ENCODE data around the gene PKIG.
"Not testable (repeated sequence)": the region's sequence is repeated elsewhere in the genome, so short reads cannot be mapped to it uniquely, and the experiment has no call there.

PKIG gene

GRCh38 chr20:44583157-44583556 is 778 bp downstream of the PKIG start:
- ChIA-PET CTCF (interaction anchor here (0.5 to 0.6 kb wide), 2 partner anchors 11 to 35 kb away, joined by 3 to 4 read pairs; no protein-coding TSS in a partner anchor), POLR2A (interaction anchor here (0.8 kb wide), 1 partner anchor 15 kb away, joined by 3 read pairs; no protein-coding TSS in a partner anchor)
- DNase-seq (ENCODE audit: extremely low spot score), result no peak

GRCh38 chr20:44584162-44584561 is 1.8 kb downstream of the PKIG start:
- CTCF ChIA-PET, result no interaction called here
- TF ChIP-seq FOXA1 (IDR thresholded peaks at IDR 0.05), result no peak
- TF ChIP-seq SUZ12 (IDR thresholded peaks at IDR 0.05), result no peak
- no peak for TF ChIP-seq ELF4 (IDR thresholded peaks at IDR 0.05)
- no peak for TF ChIP-seq SP1 (IDR thresholded peaks at IDR 0.05)
- TF ChIP-seq HDGF (IDR thresholded peaks at IDR 0.05; ENCODE audit: borderline replicate concordance), result no peak
- no peak for TF ChIP-seq ARNT (IDR thresholded peaks at IDR 0.05)
- TF ChIP-seq NFRKB (IDR thresholded peaks at IDR 0.05), result no peak
- no peak for TF ChIP-seq L3MBTL2 (conservative IDR thresholded peaks at IDR 0.05)
- TF ChIP-seq TARDBP (IDR thresholded peaks at IDR 0.05), result no peak
- TF ChIP-seq FOXK2 (IDR thresholded peaks at IDR 0.05), result no peak
- no peak for TF ChIP-seq ZNF384 (IDR thresholded peaks at IDR 0.05)
- no peak for TF ChIP-seq FOXM1 (IDR thresholded peaks at IDR 0.05; ENCODE audit: borderline replicate concordance)
- no peak for DNase-seq (ENCODE audit: extremely low spot score)
- POLR2A ChIA-PET, result no interaction called here

More at GRCh38 chr20:44583157-44583556, 778 bp downstream of the PKIG start:
- TF ChIP-seq HDGF (IDR thresholded peaks at IDR 0.05; ENCODE audit: borderline replicate concordance) (no peak), FOXM1 (IDR thresholded peaks at IDR 0.05; ENCODE audit: borderline replicate concordance) (no peak), BHLHE40 (IDR thresholded peaks at IDR 0.05; ENCODE audit: borderline replicate concordance) (no peak), NFRKB (IDR thresholded peaks at IDR 0.05) (no peak), TARDBP (IDR thresholded peaks at IDR 0.05) (no peak)

DNA sequence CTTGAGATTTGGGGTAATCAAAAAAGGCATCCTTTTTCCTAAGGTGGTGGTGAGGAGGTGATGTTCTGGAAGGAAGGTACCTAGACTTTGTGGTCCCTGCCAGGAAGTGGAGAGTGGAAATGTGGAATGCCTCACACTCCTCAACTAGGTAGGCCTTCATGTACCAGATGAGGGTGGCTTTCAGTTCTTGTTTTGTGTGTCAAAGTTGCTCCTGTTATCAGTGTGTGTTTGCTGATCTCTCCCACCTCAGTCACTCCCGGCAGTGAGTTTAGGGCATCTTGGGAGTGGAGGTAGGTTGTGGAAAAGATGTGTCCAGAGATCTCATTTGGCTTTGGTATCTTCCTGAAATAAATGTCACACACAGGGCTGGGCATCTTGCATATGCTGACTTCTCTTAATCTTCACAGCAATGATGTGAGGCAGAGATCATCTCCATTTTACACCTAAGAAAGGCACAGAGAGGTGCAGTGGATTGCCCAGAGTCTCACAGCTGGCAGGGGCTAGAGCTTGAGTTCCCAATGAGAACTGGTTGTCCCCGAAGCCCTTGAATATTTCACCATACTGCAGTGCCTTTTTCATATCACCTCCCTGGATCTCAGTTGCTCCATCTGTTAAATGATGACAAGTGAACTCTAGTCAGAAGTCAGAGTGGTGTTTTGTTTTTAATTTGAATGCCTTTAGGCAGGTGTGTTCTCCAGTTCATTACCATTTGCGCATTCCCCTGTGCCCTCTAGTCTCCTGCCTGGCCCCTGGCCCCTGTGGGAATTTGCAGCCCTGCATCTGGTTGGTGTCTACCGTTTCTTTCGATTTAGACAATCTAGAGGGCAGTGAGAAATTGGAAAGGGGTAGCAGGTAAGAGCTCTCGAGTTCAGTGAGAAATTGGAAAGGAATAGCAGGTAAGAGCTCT is 2.9 kb downstream of the PKIG start:
- TF ChIP-seq FOXM1 (IDR thresholded peaks at IDR 0.05; ENCODE audit: borderline replicate concordance), result no peak
- TF ChIP-seq, protein P1, sequence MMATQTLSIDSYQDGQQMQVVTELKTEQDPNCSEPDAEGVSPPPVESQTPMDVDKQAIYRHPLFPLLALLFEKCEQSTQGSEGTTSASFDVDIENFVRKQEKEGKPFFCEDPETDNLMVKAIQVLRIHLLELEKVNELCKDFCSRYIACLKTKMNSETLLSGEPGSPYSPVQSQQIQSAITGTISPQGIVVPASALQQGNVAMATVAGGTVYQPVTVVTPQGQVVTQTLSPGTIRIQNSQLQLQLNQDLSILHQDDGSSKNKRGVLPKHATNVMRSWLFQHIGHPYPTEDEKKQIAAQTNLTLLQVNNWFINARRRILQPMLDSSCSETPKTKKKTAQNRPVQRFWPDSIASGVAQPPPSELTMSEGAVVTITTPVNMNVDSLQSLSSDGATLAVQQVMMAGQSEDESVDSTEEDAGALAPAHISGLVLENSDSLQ (IDR thresholded peaks at IDR 0.05), result no peak
- no peak for TF ChIP-seq SUZ12 (IDR thresholded peaks at IDR 0.05)
- no peak for TF ChIP-seq TARDBP (IDR thresholded peaks at IDR 0.05)
- no peak for TF ChIP-seq LEF1 (IDR thresholded peaks at IDR 0.05; ENCODE audit: borderline replicate concordance)
- TF ChIP-seq CTBP1 (IDR thresholded peaks at IDR 0.05; ENCODE audit: borderline replicate concordance), result no peak
- TF ChIP-seq SP1 (IDR thresholded peaks at IDR 0.05), result no peak
- no peak for TF ChIP-seq BHLHE40 (IDR thresholded peaks at IDR 0.05; ENCODE audit: borderline replicate concordance)
- no peak for TF ChIP-seq L3MBTL2 (conservative IDR thresholded peaks at IDR 0.05)
- ChIA-PET POLR2A (no interaction called here), CTCF (no interaction called here)
- no peak for DNase-seq (ENCODE audit: extremely low spot score)

DNA sequence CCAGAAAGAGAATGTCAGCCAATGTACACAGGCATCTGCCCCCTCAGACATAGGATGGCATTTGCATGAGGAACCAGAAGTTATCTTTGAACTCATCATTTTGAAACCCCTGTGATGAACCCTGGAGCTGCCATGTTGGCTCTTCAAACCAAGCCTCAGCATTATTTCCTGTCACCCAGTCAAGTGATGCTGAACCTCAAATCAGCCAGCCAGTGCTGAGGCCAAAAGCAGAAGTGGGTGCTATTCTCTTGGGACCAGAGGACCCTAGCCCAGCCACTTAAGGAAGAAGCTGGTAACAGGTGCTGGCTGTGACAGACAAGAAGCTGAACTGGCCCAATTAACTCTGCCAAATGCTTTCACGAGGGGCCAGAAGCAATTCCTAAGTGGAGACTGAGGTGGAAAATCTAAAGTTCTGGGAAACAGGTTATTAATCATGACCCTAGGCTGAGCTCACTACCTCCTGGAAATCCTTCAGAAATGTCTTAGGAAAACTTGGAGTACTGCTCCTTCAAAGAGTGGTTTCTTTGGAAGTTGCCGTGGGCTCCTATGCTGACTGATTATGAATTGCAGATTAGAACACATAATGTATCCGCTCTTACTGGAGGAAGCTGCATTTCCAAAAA is 4.0 kb downstream of the PKIG start:
- ChIA-PET CTCF (interaction anchor here (0.6 kb wide), 1 partner anchor 156 kb away, joined by 3 read pairs; no protein-coding TSS in a partner anchor), POLR2A (no interaction called here)
- no peak for DNase-seq (ENCODE audit: extremely low spot score)
- TF ChIP-seq HDGF (IDR thresholded peaks at IDR 0.05; ENCODE audit: borderline replicate concordance), result no peak
- TF ChIP-seq TARDBP (IDR thresholded peaks at IDR 0.05), result no peak

DNA sequence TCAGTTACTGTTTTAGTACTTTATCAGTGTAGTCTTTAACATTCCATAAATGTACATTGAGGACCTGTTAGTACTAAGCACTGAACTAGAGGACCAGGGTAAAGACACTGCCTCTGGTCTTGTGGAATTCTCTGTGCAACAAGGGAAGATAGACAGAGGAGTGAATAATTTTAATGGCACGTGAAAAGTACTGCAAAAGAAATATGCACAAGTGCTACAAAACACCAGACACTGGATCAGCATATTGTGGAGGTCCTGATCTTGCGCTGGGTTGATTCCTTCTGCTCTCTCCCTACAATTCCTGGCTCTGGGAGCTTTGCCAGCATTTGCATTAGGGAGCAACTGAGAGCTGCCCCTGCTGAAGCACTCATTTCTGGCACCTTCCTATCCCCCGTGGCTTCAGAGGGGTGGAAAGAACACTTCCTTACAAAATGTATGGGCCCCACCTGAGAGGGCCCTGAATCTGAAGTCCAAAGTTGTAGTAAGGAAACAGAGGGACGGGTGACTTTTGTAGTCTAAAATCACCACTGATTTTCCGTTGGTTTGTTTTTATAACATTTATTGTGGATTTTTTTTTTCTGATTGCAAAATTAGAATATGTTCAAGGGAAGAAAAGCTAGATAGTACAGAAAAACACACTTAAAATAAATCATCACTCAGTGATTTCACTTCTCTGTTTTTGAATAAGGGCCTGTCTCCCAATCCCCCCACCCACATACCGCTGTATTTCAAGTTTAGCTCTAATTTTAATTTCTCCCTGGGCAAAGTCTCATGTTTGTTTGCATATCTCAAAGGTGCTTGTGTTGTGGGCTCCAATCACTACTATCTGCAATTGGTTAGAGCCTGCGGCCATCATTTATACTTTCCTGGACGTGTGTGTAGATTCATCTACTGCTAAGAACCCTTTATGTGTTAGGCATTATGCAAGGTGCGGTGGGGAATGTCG is 4.9 kb downstream of the PKIG start:
- CTCF ChIA-PET, result interaction anchor here (0.6 kb wide), 1 partner anchor 155 kb away, joined by 3 read pairs; no protein-coding TSS in a partner anchor
- no peak for DNase-seq (ENCODE audit: extremely low spot score)
- POLR2A ChIA-PET, result no interaction called here
- TF ChIP-seq FOXA1 (IDR thresholded peaks at IDR 0.05) (no peak), LEF1 (IDR thresholded peaks at IDR 0.05; ENCODE audit: borderline replicate concordance) (no peak), L3MBTL2 (conservative IDR thresholded peaks at IDR 0.05) (no peak), ELF4 (IDR thresholded peaks at IDR 0.05) (no peak), SUZ12 (IDR thresholded peaks at IDR 0.05) (no peak), FOXM1 (IDR thresholded peaks at IDR 0.05; ENCODE audit: borderline replicate concordance) (no peak), FOXK2 (IDR thresholded peaks at IDR 0.05) (no peak), BHLHE40 (IDR thresholded peaks at IDR 0.05; ENCODE audit: borderline replicate concordance) (no peak), ZNF384 (IDR thresholded peaks at IDR 0.05) (no peak), TARDBP (IDR thresholded peaks at IDR 0.05) (no peak), ARNT (IDR thresholded peaks at IDR 0.05) (no peak), NFRKB (IDR thresholded peaks at IDR 0.05) (no peak), SP1 (IDR thresholded peaks at IDR 0.05) (no peak), CTBP1 (IDR thresholded peaks at IDR 0.05; ENCODE audit: borderline replicate concordance) (no peak)

DNA sequence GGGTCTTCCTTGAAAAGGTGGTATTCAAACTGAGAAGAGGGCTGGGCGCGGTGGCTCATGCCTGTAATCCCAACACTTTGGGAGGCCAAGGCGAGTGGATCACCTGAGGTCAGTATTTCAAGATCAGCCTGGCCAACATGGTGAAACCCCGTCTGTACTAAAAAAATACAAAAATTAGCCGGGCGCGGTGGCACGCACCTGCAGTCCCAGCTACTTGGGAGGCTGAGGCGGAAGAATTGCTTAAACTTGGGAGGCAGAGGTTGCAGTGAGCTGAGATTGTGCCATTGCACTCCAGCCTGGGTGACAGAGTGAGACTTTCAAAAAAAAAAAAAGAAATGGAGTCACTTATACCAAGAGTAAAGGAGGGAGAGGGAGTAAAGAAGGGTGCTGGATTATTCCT is 5.9 kb downstream of the PKIG start:
- DNase-seq (ENCODE audit: extremely low spot score); CTCF ChIA-PET; POLR2A ChIA-PET: not testable (repeated sequence)

DNA sequence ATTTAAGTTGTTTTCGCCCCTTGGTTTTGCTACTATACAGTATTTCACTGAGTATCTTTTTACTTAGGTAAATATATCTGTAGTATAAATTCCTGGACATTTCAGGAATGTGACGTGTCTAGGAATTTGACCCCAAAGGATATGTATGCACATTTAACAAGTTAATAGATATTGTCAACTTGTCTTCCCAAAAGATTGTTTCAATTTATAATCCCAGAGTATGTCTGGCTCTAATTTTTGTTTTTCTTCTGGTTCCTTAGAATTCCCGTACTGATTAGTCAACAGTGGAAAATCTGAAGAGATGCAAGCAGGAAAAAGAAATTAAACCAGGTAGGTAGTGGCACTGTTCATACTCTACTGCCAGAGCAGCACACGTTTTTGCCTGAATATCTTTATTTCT is 7.2 kb downstream of the PKIG start:
- CTCF ChIA-PET, result no interaction called here
- DNase-seq (ENCODE audit: extremely low spot score), result no peak
- POLR2A ChIA-PET, result no interaction called here
- TF ChIP-seq FOXM1 (IDR thresholded peaks at IDR 0.05; ENCODE audit: borderline replicate concordance), result no peak
- no peak for TF ChIP-seq NFRKB (IDR thresholded peaks at IDR 0.05)
- TF ChIP-seq ZNF384 (IDR thresholded peaks at IDR 0.05), result no peak

Measured in HEK293T (cell line).